Measurements from ENCODE around the gene OLIG2. TPM values are rescaled to one million over a fixed set of nuclear protein-coding genes. Genes with fewer than 3 reads are reported as not detected.

OLIG2 gene
- polyA plus RNA-seq, 1 experiment: not detected

GRCh38 chr21:33053951-33054350 lies 28.2 kb downstream of the OLIG2 start:
- TF ChIP-seq CTCF (IDR thresholded peaks at IDR 0.05; ENCODE audit: low read depth, low read length): no peak
- POLR2A ChIA-PET: no interaction called here
- H3K27ac ChIP-seq (ENCODE audit: low read depth, low read length): no peak overlapping the region
- H3K9me3 ChIP-seq (ENCODE audit: control insufficient read depth, insufficient read depth, low read length): no peaks in the 10 kb centered on the region
- CTCF ChIA-PET: no interaction called here
- no peak for DNase-seq (ENCODE audit: low read depth, low spot score)
- peaks cover 20% of the 10 kb centered on the region for H3K27me3 ChIP-seq (ENCODE audit: control insufficient read depth, insufficient read depth, low read length)
- no peak overlapping the region for H3K4me3 ChIP-seq (ENCODE audit: low read depth, low read length)

- Histone ChIP-seq H3K4me3 (ENCODE audit: low read depth, low read length) (no peak overlapping the region), H3K9me3 (ENCODE audit: control insufficient read depth, insufficient read depth, low read length) (no peaks in the 10 kb centered on the region), H3K27me3 (ENCODE audit: control insufficient read depth, insufficient read depth, low read length) (peaks cover 17% of the 10 kb centered on the region), H3K27ac (ENCODE audit: low read depth, low read length) (no peak overlapping the region)
- no peak for DNase-seq (ENCODE audit: low read depth, low spot score)
- ChIA-PET POLR2A (no interaction called here), CTCF (no interaction called here)
- no peak for TF ChIP-seq CTCF (IDR thresholded peaks at IDR 0.05; ENCODE audit: low read depth, low read length)
These were observed 30.3 kb downstream of the OLIG2 start for GRCh38 chr21:33055991-33056390.

GRCh38 chr21:33057385-33057940 lies 31.7 kb downstream of the OLIG2 start:
- no peak for TF ChIP-seq CTCF (IDR thresholded peaks at IDR 0.05; ENCODE audit: low read depth, low read length)
- CTCF ChIA-PET: no interaction called here
- POLR2A ChIA-PET: interaction anchor here (0.5 kb wide), 1 partner anchor 411 kb away, joined by 6 read pairs; no protein-coding TSS in a partner anchor
- peaks cover 25% of the 10 kb centered on the region for H3K27me3 ChIP-seq (ENCODE audit: control insufficient read depth, insufficient read depth, low read length)
- H3K27ac ChIP-seq (ENCODE audit: low read depth, low read length): no peak overlapping the region
- H3K9me3 ChIP-seq (ENCODE audit: control insufficient read depth, insufficient read depth, low read length): no peaks in the 10 kb centered on the region
- H3K4me3 ChIP-seq (ENCODE audit: low read depth, low read length): no peak overlapping the region
- DNase-seq (ENCODE audit: low read depth, low spot score): no peak

- Histone ChIP-seq H3K4me3 (ENCODE audit: low read depth, low read length) (no peak overlapping the region), H3K9me3 (ENCODE audit: control insufficient read depth, insufficient read depth, low read length) (no peaks in the 10 kb centered on the region), H3K27me3 (ENCODE audit: control insufficient read depth, insufficient read depth, low read length) (peaks cover 25% of the 10 kb centered on the region), H3K27ac (ENCODE audit: low read depth, low read length) (no peak overlapping the region)
- DNase-seq (ENCODE audit: low read depth, low spot score): no peak
- ChIA-PET CTCF (no interaction called here), POLR2A (no interaction called here)
- TF ChIP-seq CTCF (IDR thresholded peaks at IDR 0.05; ENCODE audit: low read depth, low read length): no peak
These were observed 32.8 kb downstream of the OLIG2 start for GRCh38 chr21:33058527-33058926.

GRCh38 chr21:33058957-33059356 lies 33.2 kb downstream of the OLIG2 start:
- Histone ChIP-seq H3K27me3 (ENCODE audit: control insufficient read depth, insufficient read depth, low read length) (peaks cover 29% of the 10 kb centered on the region), H3K27ac (ENCODE audit: low read depth, low read length) (no peak overlapping the region), H3K9me3 (ENCODE audit: control insufficient read depth, insufficient read depth, low read length) (no peaks in the 10 kb centered on the region), H3K4me3 (ENCODE audit: low read depth, low read length) (no peak overlapping the region)
- DNase-seq (ENCODE audit: low read depth, low spot score): no peak
- POLR2A ChIA-PET: no interaction called here
- no peak for TF ChIP-seq CTCF (IDR thresholded peaks at IDR 0.05; ENCODE audit: low read depth, low read length)
- CTCF ChIA-PET: no interaction called here
